Breast epithelium (tissue), 3 donors: ENCODE results near the gene CDC42.

Source experiments
- CTCF ChIP-seq, 3 donors: fragments of 450-650 bp; IDR thresholded peaks; one replicate each; pipeline ENCODE4 v1.5.1; 2016 to 2017; ENCODE audit warnings: antibody characterized with exemption in 3 of 3, mild to moderate bottlenecking in 3 of 3, moderate library complexity in 3 of 3
- POLR2A ChIP-seq: fragments of 450-650 bp; IDR thresholded peaks from one replicate; pipeline ENCODE4 v1.6.1; 2016; ENCODE audit warnings: antibody characterized with exemption, mild to moderate bottlenecking, moderate library complexity

- TF ChIP-seq POLR2A (no peak), CTCF (IDR thresholded peaks at IDR 0.05) (no peak)
Measured at GRCh38 chr1:22038036-22038435, 14.5 kb upstream of the CDC42 start.
